DOHH2 (cell line): Measurements from ENCODE around the gene FARS2.

Experiments used
- H3F3A ChIP-seq: fragments of 200-600 bp; sonication (generic), shearing (Covaris generic); 2 replicates; pipeline ENCODE4 v1.6.0; 2016; ENCODE audit warnings: antibody characterized with exemption, mild to moderate bottlenecking; ENCODE audit not compliant: control insufficient read depth, insufficient read depth
- H3K27ac ChIP-seq: fragments of 200-600 bp; sonication (generic); 2 replicates; pipeline ENCODE4 v1.5.1; 2014; ENCODE audit warnings: low read depth, mild to moderate bottlenecking, low read length, moderate library complexity
- H3K27me3 ChIP-seq: fragments of 200-600 bp; sonication (generic); 2 replicates; pipeline ENCODE4 v1.6.1; 2014; ENCODE audit warnings: mild to moderate bottlenecking, low read length, mixed read lengths; ENCODE audit not compliant: control insufficient read depth
- H3K36me3 ChIP-seq: fragments of 200-600 bp; sonication (generic); 2 replicates; pipeline ENCODE4 v1.6.1; 2014; ENCODE audit warnings: mild to moderate bottlenecking, low read length, moderate library complexity, mixed read lengths; ENCODE audit not compliant: control insufficient read depth
- H3K4me1 ChIP-seq: fragments of 200-600 bp; sonication (generic); 2 replicates; pipeline ENCODE4 v1.6.1; 2014; ENCODE audit warnings: mild to moderate bottlenecking, low read length, mixed read lengths; ENCODE audit not compliant: control insufficient read depth
- H3K4me2 ChIP-seq: fragments of 200-600 bp; sonication (generic); 2 replicates; pipeline ENCODE4 v1.6.0; 2014; ENCODE audit warnings: mild to moderate bottlenecking, low read length, moderate library complexity
- H3K4me3 ChIP-seq: fragments of 200-600 bp; sonication (generic); 2 replicates; pipeline ENCODE4 v1.5.1; 2014; ENCODE audit warnings: mild to moderate bottlenecking, low read length, mixed read lengths
- H3K79me2 ChIP-seq: fragments of 200-600 bp; sonication (generic); 2 replicates; pipeline ENCODE4 v1.6.1; 2014; ENCODE audit warnings: mild to moderate bottlenecking, low read length, mixed read lengths; ENCODE audit not compliant: control insufficient read depth
- H3K9me2 ChIP-seq: fragments of 200-600 bp; sonication (generic); replicated peaks from 2 replicates; pipeline ENCODE4 v1.6.1; 2014; ENCODE audit warnings: mild to moderate bottlenecking, low read length, mixed read lengths; ENCODE audit not compliant: control insufficient read depth
- H3K9me3 ChIP-seq: fragments of 200-600 bp; sonication (generic); 2 replicates; pipeline ENCODE4 v1.6.1; 2014; ENCODE audit warnings: antibody characterized with exemption, low read length, mixed read lengths; ENCODE audit not compliant: control insufficient read depth, insufficient read depth
- H4K20me1 ChIP-seq: fragments of 200-600 bp; sonication (generic); 2 replicates; pipeline ENCODE4 v1.6.0; 2014; ENCODE audit warnings: low read depth, mild to moderate bottlenecking, antibody characterized with exemption, low read length, moderate library complexity; ENCODE audit not compliant: control insufficient read depth, insufficient read depth
- EZH2phosphoT487 ChIP-seq: fragments of 200-600 bp; sonication (generic); IDR thresholded peaks from 2 replicates; pipeline ENCODE4 v1.6.1; 2017; ENCODE audit warnings: borderline replicate concordance, mild to moderate bottlenecking, antibody characterized with exemption, low read length, moderate library complexity, mixed read lengths
- TF ChIP-seq, protein P1 (sequence below): fragments of 200-600 bp; sonication (generic); IDR thresholded peaks from one replicate; pipeline ENCODE4 v1.5.1; 2014; ENCODE audit warnings: antibody characterized with exemption, mild to moderate bottlenecking, low read depth, low read length; ENCODE audit not compliant: poor library complexity, severe bottlenecking

Gene FARS2

DNA sequence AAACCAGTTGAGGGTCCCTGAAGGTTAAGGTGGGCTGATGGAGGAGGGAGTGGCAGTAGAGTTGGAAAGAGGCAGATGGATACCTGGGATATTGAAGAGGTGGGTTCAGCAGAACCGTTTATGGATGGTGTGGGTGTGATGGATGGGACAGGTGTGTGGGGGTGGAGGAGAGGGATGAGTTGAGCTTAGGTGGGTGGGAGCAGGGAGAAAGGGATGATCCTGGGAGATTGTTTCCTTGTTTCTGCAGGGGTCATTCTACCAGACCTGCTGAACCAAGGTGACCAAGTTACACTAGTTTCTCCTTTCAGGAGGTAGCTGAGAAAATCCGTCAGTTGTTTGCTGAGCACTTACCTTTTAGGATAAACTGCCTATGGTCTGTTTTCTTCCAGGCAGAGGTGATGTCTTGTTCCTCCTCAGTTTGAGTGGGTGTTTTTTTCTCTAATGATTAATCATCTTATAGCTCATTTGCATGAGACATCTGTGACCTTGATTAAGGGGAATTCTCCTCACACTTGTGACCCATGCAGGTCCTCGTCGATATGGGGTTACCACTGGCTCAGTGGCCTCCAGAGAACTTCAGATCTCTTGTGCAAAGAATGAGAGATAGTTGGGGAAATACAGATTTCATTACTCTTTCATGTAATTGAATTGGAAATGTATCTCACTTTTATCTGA, 53.0 kb downstream of the FARS2 start:
- TF ChIP-seq EZH2phosphoT487: no peak
- TF ChIP-seq, protein P1, sequence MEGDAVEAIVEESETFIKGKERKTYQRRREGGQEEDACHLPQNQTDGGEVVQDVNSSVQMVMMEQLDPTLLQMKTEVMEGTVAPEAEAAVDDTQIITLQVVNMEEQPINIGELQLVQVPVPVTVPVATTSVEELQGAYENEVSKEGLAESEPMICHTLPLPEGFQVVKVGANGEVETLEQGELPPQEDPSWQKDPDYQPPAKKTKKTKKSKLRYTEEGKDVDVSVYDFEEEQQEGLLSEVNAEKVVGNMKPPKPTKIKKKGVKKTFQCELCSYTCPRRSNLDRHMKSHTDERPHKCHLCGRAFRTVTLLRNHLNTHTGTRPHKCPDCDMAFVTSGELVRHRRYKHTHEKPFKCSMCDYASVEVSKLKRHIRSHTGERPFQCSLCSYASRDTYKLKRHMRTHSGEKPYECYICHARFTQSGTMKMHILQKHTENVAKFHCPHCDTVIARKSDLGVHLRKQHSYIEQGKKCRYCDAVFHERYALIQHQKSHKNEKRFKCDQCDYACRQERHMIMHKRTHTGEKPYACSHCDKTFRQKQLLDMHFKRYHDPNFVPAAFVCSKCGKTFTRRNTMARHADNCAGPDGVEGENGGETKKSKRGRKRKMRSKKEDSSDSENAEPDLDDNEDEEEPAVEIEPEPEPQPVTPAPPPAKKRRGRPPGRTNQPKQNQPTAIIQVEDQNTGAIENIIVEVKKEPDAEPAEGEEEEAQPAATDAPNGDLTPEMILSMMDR: no peak
- no peaks in the 10 kb centered on the region for H3F3A ChIP-seq
- 0 out of 2 replicates have a peak, but pooled peaks cover 4% of the 10 kb centered on the region for H3K79me2 ChIP-seq
- no peak overlapping the region for H3K4me2 ChIP-seq
- H4K20me1 ChIP-seq: no peaks in the 10 kb centered on the region; the same call in 1 of the 2 replicates
- H3K36me3 ChIP-seq: no peaks in the 10 kb centered on the region
- H3K27ac ChIP-seq: no peak overlapping the region
- no peaks in the 10 kb centered on the region for H3K9me3 ChIP-seq
- no peaks in the 10 kb centered on the region for H3K27me3 ChIP-seq
- peaks cover 19% of the 10 kb centered on the region for H3K4me1 ChIP-seq
- H3K4me3 ChIP-seq: no peak overlapping the region
- H3K9me2 ChIP-seq: no peaks in the 10 kb centered on the region

DNA sequence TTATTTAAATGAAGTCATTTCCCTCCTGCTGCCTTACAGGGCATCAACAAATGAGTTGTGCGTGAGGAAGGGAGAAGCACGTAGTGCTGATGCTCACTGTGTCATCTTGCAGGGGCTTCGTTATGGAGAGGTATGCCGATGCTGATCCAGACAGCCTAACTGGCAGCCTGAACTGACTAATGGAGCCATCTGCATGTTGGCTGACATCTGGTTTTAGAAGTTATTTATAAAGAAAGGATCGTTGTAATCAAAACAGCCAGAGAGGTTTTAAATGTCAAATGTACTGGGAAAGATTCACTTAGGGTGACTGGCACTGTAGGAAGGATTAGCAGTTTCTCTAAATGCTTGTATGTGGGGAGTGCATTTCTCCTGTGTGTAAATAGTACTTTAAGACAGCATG, 54.6 kb downstream of the FARS2 start:
- Histone ChIP-seq H3K27me3 (no peaks in the 10 kb centered on the region), H3K4me1 (peaks cover 19% of the 10 kb centered on the region), H3F3A (no peaks in the 10 kb centered on the region), H4K20me1 (no peaks in the 10 kb centered on the region; the same call in 1 of the 2 replicates), H3K27ac (no peak overlapping the region), H3K36me3 (no peaks in the 10 kb centered on the region), H3K9me2 (no peaks in the 10 kb centered on the region), H3K4me3 (no peak overlapping the region), H3K79me2 (0 out of 2 replicates have a peak, but pooled peaks cover 4% of the 10 kb centered on the region), H3K9me3 (no peaks in the 10 kb centered on the region), H3K4me2 (no peak overlapping the region)
- TF ChIP-seq, protein P1: no peak
- no peak for TF ChIP-seq EZH2phosphoT487

DNA sequence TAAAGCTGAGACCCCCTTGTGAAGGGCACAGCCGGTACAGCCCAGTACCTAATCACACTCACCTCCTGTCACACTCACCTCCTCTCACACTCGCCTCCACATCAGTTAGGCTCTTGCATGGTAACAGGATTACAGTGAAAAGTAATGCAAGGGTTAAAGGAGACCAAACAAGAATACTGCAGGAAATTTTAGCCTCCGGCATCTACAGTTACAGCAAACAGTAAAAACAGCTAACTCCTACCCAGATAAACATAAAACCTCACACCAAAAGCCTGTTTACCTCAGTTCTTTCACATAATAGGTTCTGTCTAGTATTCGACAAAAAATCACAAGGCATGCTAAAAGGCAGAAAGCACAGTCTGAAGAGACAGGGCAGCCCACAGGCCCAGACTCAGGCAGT, 55.6 kb downstream of the FARS2 start:
- H3K4me1 ChIP-seq: peaks cover 19% of the 10 kb centered on the region
- H3K9me2 ChIP-seq: no peaks in the 10 kb centered on the region
- no peaks in the 10 kb centered on the region for H3K27me3 ChIP-seq
- H4K20me1 ChIP-seq: no peaks in the 10 kb centered on the region; the same call in 1 of the 2 replicates
- no peak overlapping the region for H3K4me3 ChIP-seq
- no peak overlapping the region for H3K4me2 ChIP-seq
- H3K79me2 ChIP-seq: 0 out of 2 replicates have a peak, but pooled peaks cover 4% of the 10 kb centered on the region
- TF ChIP-seq, protein P1: no peak
- TF ChIP-seq EZH2phosphoT487: no peak
- H3F3A ChIP-seq: no peaks in the 10 kb centered on the region
- H3K27ac ChIP-seq: no peak overlapping the region
- no peaks in the 10 kb centered on the region for H3K36me3 ChIP-seq
- no peaks in the 10 kb centered on the region for H3K9me3 ChIP-seq
